GM23338 (cell line): ENCODE data around the gene PKM. TPM values are rescaled to one million over a fixed set of nuclear protein-coding genes. Genes with fewer than 3 reads are reported as not detected.

ENCODE experiments used
- ATAC-seq: fragments of 200-7000 bp; cut with Tn5 transposase; 3 replicates; pipeline ENCODE4 v1.9.1; 2020
- DNase-seq: peaks from one replicate; pipeline ENCODE4 v3.0.0-alpha.2; 2015; ENCODE audit warnings: low spot score
- H2AFZ ChIP-seq: fragments of 200-600 bp; sonication (generic); 2 replicates; pipeline ENCODE4 v1.8.0; 2016; ENCODE audit warnings: antibody characterized with exemption, mild to moderate bottlenecking, moderate library complexity
- H3F3A ChIP-seq: fragments of 200-600 bp; sonication (generic); replicated peaks from 2 replicates; pipeline ENCODE4 v1.8.0; 2017; ENCODE audit warnings: antibody characterized with exemption, mixed run types, low read depth
- H3K27ac ChIP-seq: fragments of 200-600 bp; sonication (generic); 2 replicates; pipeline ENCODE4 v1.6.1; 2016; ENCODE audit warnings: low read depth
- H3K27me3 ChIP-seq: fragments of 200-600 bp; sonication (generic); 2 replicates; pipeline ENCODE4 v1.8.0; 2016; ENCODE audit warnings: mild to moderate bottlenecking, mixed run types, moderate library complexity; ENCODE audit not compliant: insufficient read depth
- H3K36me3 ChIP-seq: fragments of 200-600 bp; sonication (generic); 2 replicates; pipeline ENCODE4 v1.8.0; 2016; ENCODE audit warnings: mild to moderate bottlenecking; ENCODE audit not compliant: insufficient read depth
- H3K4me1 ChIP-seq: fragments of 200-600 bp; sonication (generic); 2 replicates; pipeline ENCODE4 v1.8.0; 2016; ENCODE audit warnings: mild to moderate bottlenecking, moderate library complexity; ENCODE audit not compliant: insufficient read depth
- H3K4me2 ChIP-seq: fragments of 200-600 bp; sonication (generic); 2 replicates; pipeline ENCODE4 v1.7.1; 2017; ENCODE audit warnings: mixed run types
- H3K4me3 ChIP-seq: fragments of 200-600 bp; sonication (generic); 2 replicates; pipeline ENCODE4 v1.6.1; 2016; ENCODE audit warnings: mixed run types
- H3K79me2 ChIP-seq: fragments of 200-600 bp; sonication (generic); replicated peaks from 2 replicates; pipeline ENCODE4 v1.8.0; 2017; ENCODE audit warnings: mild to moderate bottlenecking; ENCODE audit not compliant: insufficient read depth
- H3K9me2 ChIP-seq: fragments of 200-600 bp; sonication (generic); 2 replicates; pipeline ENCODE4 v1.8.0; 2017; ENCODE audit not compliant: insufficient read depth
- H4K20me1 ChIP-seq: fragments of 200-600 bp; sonication (generic); replicated peaks from 2 replicates; pipeline ENCODE4 v1.8.0; 2017; ENCODE audit warnings: mild to moderate bottlenecking; ENCODE audit not compliant: insufficient read depth
- H3K27ac Mint-ChIP-seq: 2 replicates; pipeline ENCODE4 v1.8.0; 2020; ENCODE audit warnings: inconsistent platforms, mild to moderate bottlenecking, moderate library complexity, mixed read lengths
- H3K27me3 Mint-ChIP-seq: 3 replicates; pipeline ENCODE4 v1.8.0; 2022; ENCODE audit warnings: low read depth, mild to moderate bottlenecking, moderate library complexity, mixed read lengths, inconsistent platforms; ENCODE audit not compliant: insufficient read depth, poor library complexity
- H3K36me3 Mint-ChIP-seq: 3 replicates; pipeline ENCODE4 v1.8.0; 2021; ENCODE audit warnings: low read depth, mild to moderate bottlenecking, inconsistent platforms, moderate library complexity, mixed read lengths
- H3K4me1 Mint-ChIP-seq: 3 replicates; pipeline ENCODE4 v1.8.0; 2020; ENCODE audit warnings: mild to moderate bottlenecking, inconsistent platforms, mixed read lengths
- H3K4me3 Mint-ChIP-seq: 3 replicates; pipeline ENCODE4 v1.8.0; 2021; ENCODE audit warnings: moderate library complexity, mild to moderate bottlenecking, inconsistent platforms, mixed read lengths
- H3K9me3 Mint-ChIP-seq: 3 replicates; pipeline ENCODE4 v1.8.0; 2020; ENCODE audit warnings: moderate library complexity, mild to moderate bottlenecking, inconsistent platforms, mixed read lengths
- ETS1 ChIP-seq: IDR thresholded peaks from 2 replicates; pipeline ENCODE4 v1.6.1; 2016; ENCODE audit warnings: antibody characterized with exemption
- EZH2phosphoT487 ChIP-seq: fragments of 200-600 bp; sonication (generic); IDR thresholded peaks from one replicate; pipeline ENCODE4 v1.8.1; 2018; ENCODE audit warnings: antibody characterized with exemption; ENCODE audit not compliant: unreplicated experiment
- ZNF462 ChIP-seq: fragments of 250-450 bp; sonication (Bioruptor Pico); IDR thresholded peaks from 2 replicates; pipeline ENCODE4 v1.5.0; 2020; ENCODE audit warnings: mild to moderate bottlenecking, moderate library complexity
- polyA plus RNA-seq: library from polyadenylated mRNA; unstranded; fragments of >200 nt; fragmentation: Nextera tagmentation; extraction: Ambion mirVana; gene quantifications from 2 replicates; pipeline ENCODE4 v1.2.1, GENCODE V29; 2016
- total RNA-seq: library from RNA; depleted of rRNA; stranded (reverse); fragments of >200 nt; shearing (Covaris generic); gene quantifications from 2 replicates; pipeline ENCODE4 v1.2.3, GENCODE V29; 2014

Gene PKM
- total and polyA plus RNA-seq, 2 experiments from 2014 or later = 432 to 1,137 TPM

- Mint-ChIP-seq H3K27ac (no peak overlapping the region), H3K4me3 (no peak overlapping the region), H3K27me3 (peaks cover 6% of the 10 kb centered on the region), H3K9me3 (no peaks in the 10 kb centered on the region), H3K4me1 (no peaks in the 10 kb centered on the region), H3K36me3 (peaks cover 73% of the 10 kb centered on the region)
- Histone ChIP-seq H4K20me1 (peaks cover 5% of the 10 kb centered on the region; the same call in 1 of the 2 replicates), H3K27me3 (no peaks in the 10 kb centered on the region), H3K79me2 (no peaks in the 10 kb centered on the region), H2AFZ (no peak overlapping the region), H3K36me3 (peaks cover 69% of the 10 kb centered on the region), H3K4me3 (no peak overlapping the region), H3F3A (no peaks in the 10 kb centered on the region), H3K4me2 (no peak overlapping the region), H3K27ac (no peak overlapping the region), H3K4me1 (no peaks in the 10 kb centered on the region), H3K9me2 (no peaks in the 10 kb centered on the region)
- ATAC-seq = no peak
- no peak for DNase-seq
- TF ChIP-seq ETS1 = no peak
- TF ChIP-seq ZNF462 (CRISPR knock-in tag) = no peak
- no peak for TF ChIP-seq EZH2phosphoT487
These were observed 21.8 kb upstream of the PKM start for GRCh38 chr15:72252663-72253299.
